ENCODE measurements around the gene LAPTM5. TPM values are rescaled to one million over a fixed set of nuclear protein-coding genes. Genes with fewer than 3 reads are reported as not detected.

LAPTM5 gene
- not detected for total RNA-seq

GRCh38 chr1:30757352-30758120 is at the start of gene LAPTM5:
TSS of gene LAPTM5 (minus strand) at chr1:30757774. CDS start at chr1:30757745, 29 bp downstream.

GRCh38 chr1:30723331-30723755 is 34.2 kb downstream of the LAPTM5 start, which contains the start of gene MATN1:
TSS of gene MATN1 (minus strand) at chr1:30723585. CDS start at chr1:30723551, 34 bp downstream.

Small RNA genes lying within 50 kb of the gene (small RNA-seq; reads per million reads assigned to genes)
- gene MIR4420 = 0 to 0.60 reads per million in 2 donors

Other genes with a start within 250 kb of the LAPTM5 start
- not detected for gene MATN1, start 34.2 kb downstream of the LAPTM5 start, total RNA-seq
- 100 to 1,000 TPM; 168 to 349 TPM for gene SDC3, start 151.0 kb upstream of the LAPTM5 start, total RNA-seq

All from melanocyte of skin (primary cell).